Gastrocnemius medialis (tissue), 4 donors: Measurements from ENCODE around the gene NTNG1. TPM values are rescaled to one million over a fixed set of nuclear protein-coding genes. Genes with fewer than 3 reads are reported as not detected.

Source experiments
- ATAC-seq, 2 donors: fragments of 150-250 bp; one replicate each; pipeline ENCODE4 v1.9.1; 2016
- DNase-seq, 2 donors: peaks; one replicate each; pipeline ENCODE4 v3.0.0-alpha.2; 2019
- H3K27ac ChIP-seq, 4 donors: fragments of 200-600 bp; sonication (generic); 1 replicate in 1 of 4; 2 replicates in 3 of 4; pipeline ENCODE4 v1.5.1; 2016 to 2018; ENCODE audit warnings: mild to moderate bottlenecking in 2 of 4, moderate library complexity in 1 of 4
- H3K27me3 ChIP-seq, 3 donors: fragments of 200-600 bp; sonication (generic) in 2 of 3; 1 replicate in 1 of 3; 2 replicates in 2 of 3; pipeline versions ENCODE4 v1.5.1 to v1.6.0; 2016 to 2019; ENCODE audit warnings: mild to moderate bottlenecking in 1 of 3, moderate library complexity in 1 of 3
- H3K36me3 ChIP-seq, 2 donors: fragments of 200-600 bp; sonication (generic) in 1 of 2; one replicate each; pipeline ENCODE4 v1.5.1; 2017 to 2018
- H3K4me1 ChIP-seq, 2 donors: fragments of 200-600 bp; sonication (generic) in 1 of 2; one replicate each; pipeline ENCODE4 v1.5.1; 2016 to 2017; ENCODE audit warnings: mild to moderate bottlenecking in 2 of 2
- H3K4me3 ChIP-seq, 4 donors: fragments of 200-600 bp; sonication (generic) in 3 of 4; 1 replicate in 1 of 4; 2 replicates in 3 of 4; pipeline ENCODE4 v1.5.1; 2016 to 2019; ENCODE audit warnings: mild to moderate bottlenecking in 2 of 4
- H3K9me3 ChIP-seq, 3 donors: fragments of 200-600 bp; sonication (generic) in 2 of 3; 1 replicate in 1 of 3; 2 replicates in 2 of 3; pipeline ENCODE4 v1.5.1; 2016 to 2019
- CTCF ChIP-seq, 5 experiments: fragments of 450-650 bp in 3 of 5; fragments of 200-600 bp in 2 of 5; sonication (generic) in 2 of 5; IDR thresholded peaks in 4 of 5; conservative IDR thresholded peaks in 1 of 5; 1 replicate in 4 of 5; 2 replicates in 1 of 5; pipeline ENCODE4 v1.5.1; 2016 to 2019; ENCODE audit warnings: antibody characterized with exemption in 5 of 5, mild to moderate bottlenecking in 3 of 5, moderate library complexity in 3 of 5
- POLR2A ChIP-seq, 2 donors: fragments of 450-650 bp; IDR thresholded peaks; one replicate each; pipeline ENCODE4 v1.6.1; 2017; ENCODE audit warnings: antibody characterized with exemption in 2 of 2, mild to moderate bottlenecking in 2 of 2, moderate library complexity in 2 of 2
- in situ Hi-C, 4 donors: fragments of 200-750 bp; cut with MboI; loops; one replicate each; pipeline versions ENCODE4 v1.15.0 to v1.8.0; 2017; ENCODE audit warnings: low sequenced_read_pairs in 4 of 4
- intact Hi-C: fragments of 100-400 bp; cut with DNase I; formaldehyde crosslinking; loops from one replicate; pipeline ENCODE4 v1.15.1; 2023; ENCODE audit warnings: low total_unique reads
- total RNA-seq, 4 donors: library from RNA; depleted of rRNA; stranded (reverse); fragments of >200 nt; gene quantifications; one replicate each; pipeline versions ENCODE4 v1.1.0 to v1.2.3, GENCODE V29; 2016

The NTNG1 gene
- total RNA-seq, 4 donors from 2014 or later, result not detected

GRCh38 chr1:107415241-107415640, 274.4 kb downstream of the NTNG1 start:
- ATAC-seq (no peak), DNase-seq (no peak)
- Histone ChIP-seq H3K27me3 (no peaks in the 10 kb centered on the region), H3K36me3 (no peaks in the 10 kb centered on the region), H3K4me1 (no peaks in the 10 kb centered on the region), H3K27ac (no peak overlapping the region), H3K4me3 (no peak overlapping the region), H3K9me3 (no peaks in the 10 kb centered on the region)
- intact Hi-C loops (no loop called here), in situ Hi-C loops (no loop called here)
- TF ChIP-seq POLR2A (IDR thresholded peaks at IDR 0.05) (no peak), CTCF (IDR thresholded peaks at IDR 0.05 in 4 of 5, conservative IDR thresholded peaks at IDR 0.05 in 1 of 5) (no peak)

DNA sequence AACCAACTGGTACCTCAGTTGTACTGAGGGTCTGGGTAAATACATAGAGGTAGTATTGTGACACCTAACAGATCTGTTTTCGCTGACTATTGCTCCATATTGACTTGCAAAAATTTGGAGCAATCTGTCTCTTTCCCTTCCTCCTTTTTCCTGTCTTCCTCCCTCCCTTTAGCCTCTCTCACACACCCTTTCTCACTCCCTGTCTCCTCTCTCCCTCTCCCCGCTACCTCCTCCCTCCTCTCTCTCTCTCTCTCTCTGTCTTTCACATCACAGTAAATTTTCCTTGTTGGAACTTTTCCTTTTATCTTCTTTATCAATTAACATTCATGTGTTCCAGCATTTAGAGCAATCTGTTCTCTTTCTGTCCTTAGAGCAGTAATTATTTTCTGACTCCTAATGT, 278.2 kb downstream of the NTNG1 start:
- in situ Hi-C loops, result no loop called here
- no peak overlapping the region for H3K27ac ChIP-seq
- intact Hi-C loops, result no loop called here
- DNase-seq (no peak), ATAC-seq (no peak)
- no peaks in the 10 kb centered on the region for H3K36me3 ChIP-seq
- no peak for TF ChIP-seq CTCF (IDR thresholded peaks at IDR 0.05 in 4 of 5, conservative IDR thresholded peaks at IDR 0.05 in 1 of 5)
- no peak for TF ChIP-seq POLR2A (IDR thresholded peaks at IDR 0.05)
- no peaks in the 10 kb centered on the region for H3K9me3 ChIP-seq
- no peaks in the 10 kb centered on the region for H3K27me3 ChIP-seq
- H3K4me3 ChIP-seq, result no peak overlapping the region
- H3K4me1 ChIP-seq, result no peaks in the 10 kb centered on the region

DNA sequence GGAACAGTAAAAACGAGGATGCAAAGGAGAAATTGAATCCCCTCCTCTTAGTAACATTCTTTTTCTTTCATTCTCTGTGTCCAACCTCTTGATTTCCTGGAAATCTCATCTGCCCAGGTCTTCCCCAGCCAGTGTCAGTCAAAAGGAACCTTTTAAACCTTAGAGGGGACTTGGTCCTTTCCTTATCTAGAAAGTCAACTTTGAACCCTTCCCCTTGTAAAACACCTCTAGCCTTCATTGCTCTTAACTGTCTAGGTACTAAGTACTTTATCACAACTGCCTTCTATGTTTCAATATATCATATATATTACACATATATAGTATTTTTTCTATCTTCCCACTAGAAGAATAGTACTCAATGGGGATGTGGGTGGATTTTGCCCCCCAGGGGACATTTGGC, 282.1 kb downstream of the NTNG1 start:
- Histone ChIP-seq H3K4me3 (no peak overlapping the region), H3K27ac (no peak overlapping the region), H3K36me3 (no peaks in the 10 kb centered on the region), H3K4me1 (no peaks in the 10 kb centered on the region), H3K9me3 (no peaks in the 10 kb centered on the region), H3K27me3 (no peaks in the 10 kb centered on the region)
- no peak for TF ChIP-seq POLR2A (IDR thresholded peaks at IDR 0.05)
- TF ChIP-seq CTCF (IDR thresholded peaks at IDR 0.05 in 4 of 5, conservative IDR thresholded peaks at IDR 0.05 in 1 of 5), result no peak
- DNase-seq (no peak), ATAC-seq (no peak)
- intact Hi-C loops (no loop called here), in situ Hi-C loops (no loop called here)

- Histone ChIP-seq H3K4me1 (no peaks in the 10 kb centered on the region), H3K27ac (no peak overlapping the region), H3K9me3 (no peaks in the 10 kb centered on the region), H3K36me3 (no peaks in the 10 kb centered on the region), H3K27me3 (no peaks in the 10 kb centered on the region), H3K4me3 (no peak overlapping the region)
- TF ChIP-seq POLR2A (IDR thresholded peaks at IDR 0.05), result no peak
- TF ChIP-seq CTCF (IDR thresholded peaks at IDR 0.05 in 4 of 5, conservative IDR thresholded peaks at IDR 0.05 in 1 of 5), result peak in 3 of 5 experiments; percentile 32 to 61 (median 45)
- in situ Hi-C loops (no loop called here), intact Hi-C loops (no loop called here)
- DNase-seq (no peak), ATAC-seq (no peak)
Observed at GRCh38 chr1:107430540-107431228, 289.8 kb downstream of the NTNG1 start.

GRCh38 chr1:107432108-107432507, 291.3 kb downstream of the NTNG1 start:
- Histone ChIP-seq H3K27me3 (no peaks in the 10 kb centered on the region), H3K36me3 (no peaks in the 10 kb centered on the region), H3K4me3 (no peak overlapping the region), H3K4me1 (no peaks in the 10 kb centered on the region), H3K9me3 (no peaks in the 10 kb centered on the region), H3K27ac (no peak overlapping the region)
- ATAC-seq (no peak), DNase-seq (no peak)
- intact Hi-C loops, result no loop called here
- in situ Hi-C loops, result no loop called here
- TF ChIP-seq CTCF (IDR thresholded peaks at IDR 0.05 in 4 of 5, conservative IDR thresholded peaks at IDR 0.05 in 1 of 5) (no peak), POLR2A (IDR thresholded peaks at IDR 0.05) (no peak)
